ENCODE results near the gene ESRRB.

The ESRRB gene

GRCh38 chr14:76396714-76397187, 20.8 kb downstream of the ESRRB start:
- Histone ChIP-seq H3K4me3 (no peak overlapping the region), H3K9me3 (no peaks in the 10 kb centered on the region), H3K4me1 (no peaks in the 10 kb centered on the region), H3K36me3 (replicated peaks) (no peaks in the 10 kb centered on the region), H3K27me3 (ENCODE audit: low read depth) (peaks cover 18% of the 10 kb centered on the region)
- in situ Hi-C loops (cut with MboI; ENCODE audit: low sequenced_read_pairs) = no loop called here
- DNase-seq (ENCODE audit: low spot score in 2 of 2) = no peak

GRCh38 chr14:76405627-76406026, 29.7 kb downstream of the ESRRB start:
- DNase-seq (ENCODE audit: low spot score in 2 of 2) = no peak
- Histone ChIP-seq H3K27me3 (ENCODE audit: low read depth) (peaks cover 2% of the 10 kb centered on the region; the same call in 1 of the 2 replicates), H3K4me1 (no peaks in the 10 kb centered on the region), H3K4me3 (no peak overlapping the region), H3K36me3 (replicated peaks) (no peaks in the 10 kb centered on the region), H3K9me3 (no peaks in the 10 kb centered on the region)
- in situ Hi-C loops (cut with MboI; ENCODE audit: low sequenced_read_pairs) = no loop called here

GRCh38 chr14:76407449-76408150, 31.7 kb downstream of the ESRRB start:
- H3K27me3 ChIP-seq (ENCODE audit: low read depth) = peaks cover 2% of the 10 kb centered on the region; the same call in 1 of the 2 replicates
- in situ Hi-C loops (cut with MboI; ENCODE audit: low sequenced_read_pairs) = no loop called here
- DNase-seq (ENCODE audit: low spot score in 2 of 2) = no peak
- no peaks in the 10 kb centered on the region; the same call in 1 of the 2 replicates for H3K4me1 ChIP-seq
- H3K36me3 ChIP-seq (replicated peaks) = no peaks in the 10 kb centered on the region
- no peaks in the 10 kb centered on the region for H3K9me3 ChIP-seq
- no peak overlapping the region for H3K4me3 ChIP-seq

GRCh38 chr14:76408877-76409276, 32.9 kb downstream of the ESRRB start:
- DNase-seq (ENCODE audit: low spot score in 2 of 2) = no peak
- Histone ChIP-seq H3K4me1 (peaks cover 9% of the 10 kb centered on the region), H3K4me3 (no peak overlapping the region), H3K27me3 (ENCODE audit: low read depth) (peaks cover 2% of the 10 kb centered on the region; the same call in 1 of the 2 replicates), H3K36me3 (replicated peaks) (no peaks in the 10 kb centered on the region), H3K9me3 (no peaks in the 10 kb centered on the region)
- in situ Hi-C loops (cut with MboI; ENCODE audit: low sequenced_read_pairs) = no loop called here

- in situ Hi-C loops (cut with MboI; ENCODE audit: low sequenced_read_pairs) = no loop called here
These were observed 36.6 kb downstream of the ESRRB start for GRCh38 chr14:76412501-76412900.

GRCh38 chr14:76413106-76413961, 37.4 kb downstream of the ESRRB start:
- Histone ChIP-seq H3K36me3 (replicated peaks) (no peaks in the 10 kb centered on the region), H3K27me3 (ENCODE audit: low read depth) (no peaks in the 10 kb centered on the region), H3K9me3 (no peaks in the 10 kb centered on the region), H3K4me3 (no peak overlapping the region), H3K4me1 (peaks cover 9% of the 10 kb centered on the region)
- in situ Hi-C loops (cut with MboI; ENCODE audit: low sequenced_read_pairs) = no loop called here
- DNase-seq (ENCODE audit: low spot score in 2 of 2) = no peak

More at GRCh38 chr14:76412501-76412900, 36.6 kb downstream of the ESRRB start:
- Histone ChIP-seq H3K27me3 (ENCODE audit: low read depth) (no peaks in the 10 kb centered on the region), H3K36me3 (replicated peaks) (no peaks in the 10 kb centered on the region), H3K9me3 (no peaks in the 10 kb centered on the region), H3K4me1 (peaks cover 9% of the 10 kb centered on the region), H3K4me3 (no peak overlapping the region)
- peak; percentile 49 to 77 for DNase-seq (ENCODE audit: low spot score in 2 of 2)

- Histone ChIP-seq H3K27me3 (ENCODE audit: low read depth) (no peaks in the 10 kb centered on the region), H3K4me3 (no peak overlapping the region), H3K4me1 (peaks cover 9% of the 10 kb centered on the region), H3K9me3 (no peaks in the 10 kb centered on the region), H3K36me3 (replicated peaks) (no peaks in the 10 kb centered on the region)
- in situ Hi-C loops (cut with MboI; ENCODE audit: low sequenced_read_pairs) = no loop called here
- DNase-seq (ENCODE audit: low spot score in 2 of 2) = no peak
These were observed 38.1 kb downstream of the ESRRB start for GRCh38 chr14:76413962-76414600.

- Histone ChIP-seq H3K36me3 (replicated peaks) (no peaks in the 10 kb centered on the region), H3K4me3 (no peak overlapping the region), H3K9me3 (no peaks in the 10 kb centered on the region), H3K4me1 (no peaks in the 10 kb centered on the region), H3K27me3 (ENCODE audit: low read depth) (no peaks in the 10 kb centered on the region)
- in situ Hi-C loops (cut with MboI; ENCODE audit: low sequenced_read_pairs) = no loop called here
- no peak for DNase-seq (ENCODE audit: low spot score in 2 of 2)
These were observed 43.5 kb downstream of the ESRRB start for GRCh38 chr14:76419399-76419798.

- H3K36me3 ChIP-seq (replicated peaks) = no peaks in the 10 kb centered on the region
- no peaks in the 10 kb centered on the region for H3K9me3 ChIP-seq
- no peaks in the 10 kb centered on the region for H3K27me3 ChIP-seq (ENCODE audit: low read depth)
- no peak overlapping the region for H3K4me3 ChIP-seq
- no peaks in the 10 kb centered on the region for H3K4me1 ChIP-seq
- in situ Hi-C loops (cut with MboI; ENCODE audit: low sequenced_read_pairs) = no loop called here
- no peak for DNase-seq (ENCODE audit: low spot score in 2 of 2)
These were observed 44.9 kb downstream of the ESRRB start for GRCh38 chr14:76420827-76421226.

GRCh38 chr14:76421662-76422061, 45.7 kb downstream of the ESRRB start:
- no peaks in the 10 kb centered on the region for H3K27me3 ChIP-seq (ENCODE audit: low read depth)
- no peaks in the 10 kb centered on the region for H3K36me3 ChIP-seq (replicated peaks)
- in situ Hi-C loops (cut with MboI; ENCODE audit: low sequenced_read_pairs) = no loop called here
- no peaks in the 10 kb centered on the region for H3K9me3 ChIP-seq
- DNase-seq (ENCODE audit: low spot score in 2 of 2) = no peak
- no peak overlapping the region for H3K4me3 ChIP-seq
- no peaks in the 10 kb centered on the region for H3K4me1 ChIP-seq

- no peak for DNase-seq (ENCODE audit: low spot score in 2 of 2)
- Histone ChIP-seq H3K36me3 (replicated peaks) (no peaks in the 10 kb centered on the region), H3K4me3 (no peak overlapping the region), H3K27me3 (ENCODE audit: low read depth) (0 out of 2 replicates have a peak, but pooled peaks cover 3% of the 10 kb centered on the region), H3K9me3 (no peaks in the 10 kb centered on the region), H3K4me1 (no peaks in the 10 kb centered on the region)
- in situ Hi-C loops (cut with MboI; ENCODE audit: low sequenced_read_pairs) = no loop called here
These were observed 46.7 kb downstream of the ESRRB start for GRCh38 chr14:76422662-76423061.

GRCh38 chr14:76423534-76423933, 47.6 kb downstream of the ESRRB start:
- Histone ChIP-seq H3K4me1 (no peaks in the 10 kb centered on the region), H3K9me3 (no peaks in the 10 kb centered on the region), H3K27me3 (ENCODE audit: low read depth) (0 out of 2 replicates have a peak, but pooled peaks cover 3% of the 10 kb centered on the region), H3K4me3 (no peak overlapping the region), H3K36me3 (replicated peaks) (no peaks in the 10 kb centered on the region)
- no peak for DNase-seq (ENCODE audit: low spot score in 2 of 2)
- in situ Hi-C loops (cut with MboI; ENCODE audit: low sequenced_read_pairs) = no loop called here

GRCh38 chr14:76424359-76424758, 48.4 kb downstream of the ESRRB start:
- H3K4me1 ChIP-seq = no peaks in the 10 kb centered on the region
- DNase-seq (ENCODE audit: low spot score in 2 of 2) = no peak
- H3K4me3 ChIP-seq = no peak overlapping the region
- in situ Hi-C loops (cut with MboI; ENCODE audit: low sequenced_read_pairs) = no loop called here
- 0 out of 2 replicates have a peak, but pooled peaks cover 3% of the 10 kb centered on the region for H3K27me3 ChIP-seq (ENCODE audit: low read depth)
- no peaks in the 10 kb centered on the region for H3K9me3 ChIP-seq
- H3K36me3 ChIP-seq (replicated peaks) = no peaks in the 10 kb centered on the region

All from HAP-1 (cell line).